Suppressor macrophage treated with lipopolysaccharide for 1 hour (primary cell): ENCODE data around the gene CDH23.
A peak's percentile ranks its signal among the peaks of the same experiment; 100 is the strongest.

Source experiments
- DNase-seq, 3 donors: peaks; one replicate each; pipeline ENCODE4 v3.0.0-alpha.2; 2020 to 2022

CDH23 gene

GRCh38 chr10:71542478-71542877 is 145.8 kb downstream of the CDH23 start:
- no peak for DNase-seq

- no peak for DNase-seq
Observed at GRCh38 chr10:71543608-71544170, 147.0 kb downstream of the CDH23 start.

- no peak for DNase-seq
Observed at GRCh38 chr10:71545001-71545400, 148.3 kb downstream of the CDH23 start.

GRCh38 chr10:71546220-71546619 is 149.5 kb downstream of the CDH23 start:
- no peak for DNase-seq

GRCh38 chr10:71547312-71547711 is 150.6 kb downstream of the CDH23 start:
- DNase-seq: no peak

- DNase-seq: peak; percentile 65 to 70 (median 68)
Observed at GRCh38 chr10:71547876-71548846, 151.4 kb downstream of the CDH23 start.

- no peak for DNase-seq
Observed at GRCh38 chr10:71549766-71550533, 153.2 kb downstream of the CDH23 start.

- no peak for DNase-seq
Observed at GRCh38 chr10:71550628-71551027, 153.9 kb downstream of the CDH23 start.

- DNase-seq: no peak
Observed at GRCh38 chr10:71551970-71552369, 155.2 kb downstream of the CDH23 start.

- DNase-seq: no peak
Observed at GRCh38 chr10:71553432-71553831, 156.7 kb downstream of the CDH23 start.

GRCh38 chr10:71554671-71555070 is 158.0 kb downstream of the CDH23 start:
- DNase-seq: peak in 2 of 3 donors; percentile 51 to 66

- no peak for DNase-seq
Observed at GRCh38 chr10:71555087-71555723, 158.5 kb downstream of the CDH23 start.

- no peak for DNase-seq
Observed at GRCh38 chr10:71555724-71556119, 159.0 kb downstream of the CDH23 start.

GRCh38 chr10:71558991-71559390 is 162.3 kb downstream of the CDH23 start:
- DNase-seq: no peak

- peak in 1 of 3 donors; percentile 22 for DNase-seq
Observed at GRCh38 chr10:71561003-71561574, 164.4 kb downstream of the CDH23 start.

GRCh38 chr10:71562181-71562580 is 165.5 kb downstream of the CDH23 start:
- no peak for DNase-seq

- DNase-seq: no peak
Observed at GRCh38 chr10:71562904-71563303, 166.2 kb downstream of the CDH23 start.

GRCh38 chr10:71564194-71564820 is 167.6 kb downstream of the CDH23 start:
- DNase-seq: no peak

- no peak for DNase-seq
Observed at GRCh38 chr10:71565284-71566000, 168.7 kb downstream of the CDH23 start.

- no peak for DNase-seq
Observed at GRCh38 chr10:71567006-71567405, 170.3 kb downstream of the CDH23 start.

- no peak for DNase-seq
Observed at GRCh38 chr10:71568896-71569492, 172.3 kb downstream of the CDH23 start.
